K562 (cell line): ENCODE results near the gene PSMA7. TPM values are rescaled to one million over a fixed set of nuclear protein-coding genes. Genes with fewer than 3 reads are reported as not detected.

Experiments
- ATF3 ChIP-seq, 2 experiments: fragments of 450-650 bp in 1 of 2; sonication (generic) in 1 of 2; formaldehyde crosslinking in 1 of 2; IDR thresholded peaks in 1 of 2; conservative IDR thresholded peaks in 1 of 2; 2 replicates each; pipeline versions ENCODE4 v1.6.1 to v1.8.1; 2016 to 2023; ENCODE audit warnings: mild to moderate bottlenecking in 2 of 2, moderate library complexity in 2 of 2, inconsistent platforms in 1 of 2, missing genetic modification reagents in 1 of 2
- BRF1 ChIP-seq: IDR thresholded peaks from 3 replicates; pipeline ENCODE4 v1.6.1; 2011; ENCODE audit warnings: borderline replicate concordance, mild to moderate bottlenecking; ENCODE audit not compliant: insufficient read length; ENCODE audit errors: extremely low read depth
- CREBBP ChIP-seq: IDR thresholded peaks from one replicate; pipeline ENCODE4 v1.6.1; 2012; ENCODE audit warnings: low read depth, mild to moderate bottlenecking, control low read depth, inconsistent platforms, low read length
- DNMT1 ChIP-seq: fragments of 450-650 bp; IDR thresholded peaks from 2 replicates; pipeline ENCODE4 v1.6.1; 2016; ENCODE audit warnings: antibody characterized with exemption, mild to moderate bottlenecking
- ETV6 ChIP-seq, 3 experiments: fragments of 150-350 bp in 1 of 3; sonication (generic) in 1 of 3; formaldehyde crosslinking in 1 of 3; IDR thresholded peaks; 2 replicates each; pipeline versions ENCODE4 v1.6.1 to v1.8.0; 2014 to 2022; ENCODE audit warnings: borderline replicate concordance in 2 of 3, low read depth in 2 of 3, antibody characterized with exemption in 1 of 3, low read length in 1 of 3, mild to moderate bottlenecking in 1 of 3, missing genetic modification reagents in 1 of 3
- NFIX ChIP-seq: fragments of 250-450 bp; sonication (Bioruptor Pico); IDR thresholded peaks from 2 replicates; pipeline ENCODE4 v1.4.0; 2020; ENCODE audit warnings: low read depth, mild to moderate bottlenecking, moderate library complexity
- PATZ1 ChIP-seq: fragments of 250-450 bp; sonication (Bioruptor Pico); IDR thresholded peaks from 2 replicates; pipeline ENCODE4 v1.5.0; 2020; ENCODE audit warnings: mild to moderate bottlenecking, borderline replicate concordance
- PPARD ChIP-seq: fragments of 250-450 bp; sonication (Bioruptor Pico); IDR thresholded peaks from 2 replicates; pipeline ENCODE4 v1.8.0; 2022; ENCODE audit warnings: inconsistent platforms, mild to moderate bottlenecking, moderate library complexity
- PYGO2 ChIP-seq: fragments of 450-650 bp; IDR thresholded peaks from 2 replicates; pipeline ENCODE4 v1.6.1; 2016; ENCODE audit warnings: mild to moderate bottlenecking, missing genetic modification characterization, moderate library complexity, missing compliant biosample characterization
- RFX7 ChIP-seq: fragments of 250-450 bp; sonication (Bioruptor Pico); IDR thresholded peaks from 2 replicates; pipeline ENCODE4 v1.5.1; 2021; ENCODE audit warnings: mild to moderate bottlenecking
- SAFB ChIP-seq: fragments of 200-400 bp; formaldehyde crosslinking; IDR thresholded peaks from 2 replicates; pipeline ENCODE4 v1.6.1; 2017; ENCODE audit warnings: low read depth, low read length, borderline replicate concordance
- TBL1XR1 ChIP-seq, 2 experiments: IDR thresholded peaks; 2 replicates each; pipeline ENCODE4 v1.6.1; 2012; ENCODE audit warnings: improper control_type of control experiment in 2 of 2, low read length in 2 of 2, mild to moderate bottlenecking in 1 of 2
- USF1 ChIP-seq: sonication (generic); formaldehyde crosslinking; IDR thresholded peaks from 2 replicates; pipeline ENCODE4 v1.9.0; 2022; ENCODE audit warnings: mild to moderate bottlenecking, missing genetic modification reagents
- XRCC4 ChIP-seq: IDR thresholded peaks from one replicate; pipeline ENCODE4 v1.6.1; 2011; ENCODE audit not compliant: insufficient read depth, insufficient read length; ENCODE audit errors: extremely low read depth
- ZBTB11 ChIP-seq, 3 experiments: fragments of 200-800 bp in 1 of 3; fragments of 250-450 bp in 1 of 3; fragments of 450-650 bp in 1 of 3; sonication (Bioruptor Pico) in 1 of 3; sonication (Bioruptor generic) in 1 of 3; formaldehyde crosslinking in 1 of 3; IDR thresholded peaks; 2 replicates each; pipeline versions ENCODE4 v1.6.1 to v1.8.0; 2016 to 2022; ENCODE audit warnings: mild to moderate bottlenecking in 2 of 3, missing genetic modification characterization in 2 of 3, missing compliant biosample characterization in 1 of 3, moderate library complexity in 1 of 3
- ZNF436 ChIP-seq: fragments of 250-450, 450-650 bp; sonication (Bioruptor Pico); formaldehyde crosslinking; IDR thresholded peaks from 2 replicates; pipeline ENCODE4 v1.7.0; 2020; ENCODE audit warnings: mild to moderate bottlenecking
- ZNF707 ChIP-seq: fragments of 250-450 bp; sonication (Bioruptor Pico); conservative IDR thresholded peaks from 2 replicates; pipeline ENCODE4 v1.8.0; 2022; ENCODE audit warnings: inconsistent platforms, mild to moderate bottlenecking, moderate library complexity
- polyA plus RNA-seq, 8 experiments: library from polyadenylated mRNA; depleted of rRNA in 4 of 8; stranded (reverse) in 5 of 8; unstranded in 3 of 8; fragments of >200 nt; fragmentation: Nextera tagmentation in 2 of 8; fragmentation: Illumina TruSeq in 1 of 8; extraction: Ambion mirVana in 2 of 8; extraction: Trizol in 1 of 8; gene quantifications; 2 replicates each; pipeline versions ENCODE4 v1.2.1 to v1.2.3, GENCODE V29; 2011 to 2014; ENCODE audit warnings: inconsistent platforms in 1 of 8, missing spikeins in 1 of 8
- total RNA-seq, 7 experiments: library from RNA; depleted of rRNA in 6 of 7; stranded (reverse); fragments of >200 nt in 6 of 7; fragmentation: Illumina TruSeq in 2 of 7; extraction: Trizol in 2 of 7; gene quantifications; 2 replicates each; pipeline versions ENCODE4 v1.2.1 to v1.2.3, GENCODE V29; 2011 to 2021; ENCODE audit warnings: low replicate concordance in 1 of 7

The PSMA7 gene
- total and polyA plus RNA-seq, 9 of the 15 experiments (the other 6 are each of a cell fraction or from before 2014, with no cell fraction given) = 257 to 510 (median 393) TPM

GRCh38 chr20:62182469-62183425, 39.6 kb upstream of the PSMA7 start, which contains the start of gene MTG2 (continued):
- no peak for TF ChIP-seq ZNF436 (CRISPR knock-in tag)
- peak; percentile 62 to 94 (median 86); a peak in 4 of 6 replicates for TF ChIP-seq ZBTB11 (CRISPR knock-in tag; IDR thresholded peaks at IDR 0.05)
- no peak for TF ChIP-seq ZNF707 (CRISPR knock-in tag)
- no peak for TF ChIP-seq CREBBP
- no peak for TF ChIP-seq BRF1
- no peak for TF ChIP-seq XRCC4
- TF ChIP-seq PPARD (CRISPR knock-in tag) = no peak
- TF ChIP-seq DNMT1 = no peak
- TF ChIP-seq ETV6 (IDR thresholded peaks at IDR 0.05; ENCODE audit: borderline replicate concordance in 1 of 2, low read depth in 2 of 2, low read length in 1 of 2) = no peak; a peak in 1 of 4 replicates
- 0 out of 2 replicates have a peak, but pooled peaks have one; percentile 50 for TF ChIP-seq ETV6 (CRISPR knock-in tag; IDR thresholded peaks at IDR 0.05; ENCODE audit: borderline replicate concordance)
- no peak for TF ChIP-seq NFIX (CRISPR knock-in tag)
- no peak for TF ChIP-seq ATF3 (IDR thresholded peaks at IDR 0.05)
- TF ChIP-seq ATF3 (CRISPR knock-in tag; conservative IDR thresholded peaks at IDR 0.05) = 0 out of 2 replicates have a peak, but pooled peaks have one; percentile 50
- TF ChIP-seq RFX7 (CRISPR knock-in tag) = no peak
- 0 out of 2 replicates have a peak, but pooled peaks have one; percentile 51 for TF ChIP-seq PATZ1 (CRISPR knock-in tag)
- TF ChIP-seq SAFB = 0 out of 2 replicates have a peak, but pooled peaks have one; percentile 32
- TF ChIP-seq PYGO2 (tag) = no peak
- TF ChIP-seq TBL1XR1 (IDR thresholded peaks at IDR 0.05; ENCODE audit: low read length in 2 of 2) = peak in 1 of 2 experiments; percentile 78; a peak in 2 of 4 replicates
- no peak for TF ChIP-seq USF1 (CRISPR knock-in tag)
